GM12892 (cell line): Measurements from ENCODE around the gene SCML2.

Experiments
- POLR2A ChIP-seq: IDR thresholded peaks from 2 replicates; pipeline ENCODE4 v1.6.1; 2011; ENCODE audit warnings: low read depth, low read length, control low read depth
- POLR2AphosphoS5 ChIP-seq: IDR thresholded peaks from 2 replicates; pipeline ENCODE4 v1.6.1; 2011; ENCODE audit warnings: low read depth, low read length, control low read depth
- TAF1 ChIP-seq: IDR thresholded peaks from 2 replicates; pipeline ENCODE4 v1.6.1; 2011; ENCODE audit warnings: low read depth, mild to moderate bottlenecking, control low read depth, low read length, borderline replicate concordance

GRCh38 chrX:18377796-18378195 lies 23.3 kb upstream of the SCML2 start:
- TF ChIP-seq POLR2A (no peak), POLR2AphosphoS5 (no peak), TAF1 (no peak)
